Astrocyte of the cerebellum (primary cell): ENCODE measurements around the gene FRMD1.

Experiments
- DNase-seq: peaks from one replicate; pipeline ENCODE4 v3.0.0-alpha.2; 2011; ENCODE audit warnings: low read depth
- H3K4me3 ChIP-seq: 2 replicates; pipeline ENCODE4 v1.5.1; 2011; ENCODE audit warnings: mild to moderate bottlenecking, low read depth, low read length, moderate library complexity
- in situ Hi-C: cut with HindIII; loops from 2 replicates; pipeline ENCODE4 v1.10.0; 2017; ENCODE audit warnings: low sequenced_read_pairs
- TF ChIP-seq, protein P1 (sequence below): IDR thresholded peaks from 2 replicates; pipeline ENCODE4 v1.5.1; 2012; ENCODE audit warnings: low read length, low read depth, moderate library complexity, mild to moderate bottlenecking; ENCODE audit errors: missing control alignments

The FRMD1 gene

DNA sequence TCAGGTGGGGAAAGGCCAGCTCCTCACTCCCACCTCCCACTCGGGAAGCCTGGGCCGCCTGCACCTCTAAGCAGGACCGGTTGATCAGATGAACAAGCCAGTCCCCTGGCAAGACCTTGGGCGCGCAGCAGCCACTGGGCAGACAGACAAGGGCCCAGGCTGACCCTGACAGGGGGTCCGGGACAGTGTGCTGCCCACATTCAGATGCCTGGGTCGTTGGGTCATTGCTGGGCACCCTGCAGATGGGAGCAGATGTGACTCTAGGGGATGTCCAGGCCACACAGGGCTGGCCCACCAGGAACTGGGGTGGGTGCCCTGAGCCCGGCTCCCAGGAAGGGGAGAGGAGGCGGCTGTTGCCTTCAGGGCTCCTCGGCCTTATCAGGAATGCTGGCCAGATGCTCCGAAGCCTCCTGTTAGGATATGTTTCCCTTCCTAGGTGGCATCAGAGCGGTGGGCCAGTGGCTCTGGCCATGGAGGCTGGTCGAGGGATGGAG lies 17.3 kb upstream of the FRMD1 start:
- no peak overlapping the region for H3K4me3 ChIP-seq
- TF ChIP-seq, protein P1, sequence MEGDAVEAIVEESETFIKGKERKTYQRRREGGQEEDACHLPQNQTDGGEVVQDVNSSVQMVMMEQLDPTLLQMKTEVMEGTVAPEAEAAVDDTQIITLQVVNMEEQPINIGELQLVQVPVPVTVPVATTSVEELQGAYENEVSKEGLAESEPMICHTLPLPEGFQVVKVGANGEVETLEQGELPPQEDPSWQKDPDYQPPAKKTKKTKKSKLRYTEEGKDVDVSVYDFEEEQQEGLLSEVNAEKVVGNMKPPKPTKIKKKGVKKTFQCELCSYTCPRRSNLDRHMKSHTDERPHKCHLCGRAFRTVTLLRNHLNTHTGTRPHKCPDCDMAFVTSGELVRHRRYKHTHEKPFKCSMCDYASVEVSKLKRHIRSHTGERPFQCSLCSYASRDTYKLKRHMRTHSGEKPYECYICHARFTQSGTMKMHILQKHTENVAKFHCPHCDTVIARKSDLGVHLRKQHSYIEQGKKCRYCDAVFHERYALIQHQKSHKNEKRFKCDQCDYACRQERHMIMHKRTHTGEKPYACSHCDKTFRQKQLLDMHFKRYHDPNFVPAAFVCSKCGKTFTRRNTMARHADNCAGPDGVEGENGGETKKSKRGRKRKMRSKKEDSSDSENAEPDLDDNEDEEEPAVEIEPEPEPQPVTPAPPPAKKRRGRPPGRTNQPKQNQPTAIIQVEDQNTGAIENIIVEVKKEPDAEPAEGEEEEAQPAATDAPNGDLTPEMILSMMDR, result no peak
- DNase-seq, result no peak
- in situ Hi-C loops, result no loop called here

DNA sequence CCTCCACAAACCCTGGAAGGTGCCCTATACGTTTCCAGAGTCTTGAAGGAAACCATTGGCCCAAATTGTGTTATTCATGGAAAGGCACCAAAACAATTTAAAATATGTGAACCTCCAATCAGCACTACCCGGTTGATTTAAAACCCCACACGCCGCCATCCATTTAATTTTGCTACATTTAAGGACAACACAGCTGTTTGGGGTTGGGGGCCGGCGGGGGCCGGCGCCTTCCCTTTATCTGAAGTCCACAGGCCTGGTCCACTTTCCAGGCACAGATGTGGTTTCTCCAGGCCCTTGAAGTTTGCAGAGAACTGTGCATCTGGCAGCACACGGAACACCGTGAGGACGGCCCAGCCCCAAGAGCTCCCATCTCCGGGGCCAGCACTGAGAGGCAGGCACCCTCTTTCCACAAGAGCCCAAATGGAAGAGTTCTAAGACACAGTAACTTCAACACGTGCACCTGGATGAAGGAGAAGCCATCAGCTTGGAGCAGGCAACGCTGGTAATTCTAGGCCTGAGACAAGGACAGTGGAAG lies 16.8 kb upstream of the FRMD1 start:
- H3K4me3 ChIP-seq, result no peak overlapping the region
- DNase-seq, result no peak
- TF ChIP-seq, protein P1, result no peak
- in situ Hi-C loops, result no loop called here

DNA sequence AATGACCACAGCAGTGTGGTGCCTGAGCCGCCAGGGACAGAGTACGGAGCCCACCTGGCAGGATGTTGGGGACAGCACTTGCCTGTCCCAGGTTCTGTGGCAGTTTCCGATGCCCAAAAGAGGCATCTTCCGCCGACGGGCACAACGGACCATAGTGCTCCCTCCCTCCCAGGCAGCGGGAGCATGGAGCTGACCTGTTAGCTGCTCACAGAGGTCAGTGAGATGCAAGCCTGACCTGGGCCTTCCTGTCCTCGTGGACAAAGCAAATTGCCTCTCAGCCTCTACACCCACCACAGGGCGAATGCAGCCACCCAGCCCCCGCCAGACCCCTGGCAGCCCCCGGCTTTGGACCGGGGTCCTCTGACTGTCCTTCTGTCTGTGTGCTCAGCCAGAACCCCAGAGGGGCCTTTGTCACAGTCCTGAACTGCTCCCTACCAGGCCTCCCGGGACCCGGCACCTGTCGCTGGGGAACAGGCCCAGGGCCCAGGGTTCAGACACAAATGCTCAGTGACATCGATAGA lies 16.2 kb upstream of the FRMD1 start:
- in situ Hi-C loops, result no loop called here
- no peak for DNase-seq
- no peak overlapping the region for H3K4me3 ChIP-seq
- TF ChIP-seq, protein P1, result no peak

DNA sequence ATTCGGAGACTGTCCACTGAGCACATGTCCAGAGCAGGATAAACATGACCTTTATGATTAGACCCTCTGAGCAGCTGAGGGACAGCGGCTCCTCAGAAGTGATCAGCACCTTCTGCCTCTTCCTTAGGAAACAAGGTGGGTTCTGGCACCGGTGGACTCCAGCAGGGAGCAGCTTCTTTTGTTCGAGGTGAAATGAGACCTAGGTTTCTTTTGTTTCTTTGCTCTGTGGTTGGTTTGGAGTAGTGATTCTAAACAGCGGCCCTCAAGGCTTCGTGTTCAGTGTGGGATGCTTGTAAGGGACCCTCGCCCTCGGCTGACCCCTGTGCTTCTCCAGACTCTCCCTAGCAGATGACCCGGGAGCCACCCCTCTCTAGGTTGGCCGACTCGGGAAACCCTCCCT lies 14.6 kb upstream of the FRMD1 start:
- in situ Hi-C loops, result no loop called here
- TF ChIP-seq, protein P1, result no peak
- H3K4me3 ChIP-seq, result no peak overlapping the region
- DNase-seq, result no peak

DNA sequence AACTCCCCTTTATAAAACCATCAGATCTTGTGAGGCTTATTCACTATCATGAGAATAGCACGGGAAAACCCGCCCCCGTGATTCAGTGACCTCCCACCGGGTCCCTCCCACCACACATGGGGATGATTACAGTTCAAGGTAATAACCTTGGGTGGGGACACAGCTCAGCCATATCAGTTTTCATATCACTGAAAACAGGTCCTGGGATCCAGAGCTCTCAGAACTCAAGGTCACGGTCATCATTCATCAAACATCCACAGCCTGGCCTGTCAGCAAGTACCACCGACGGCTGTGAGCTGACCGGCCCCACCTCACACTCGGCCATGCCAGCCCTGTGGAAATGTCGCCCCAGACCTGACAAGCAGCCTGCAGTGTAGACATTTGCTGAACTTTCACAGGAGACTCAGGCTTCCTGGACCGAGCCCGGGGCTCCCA lies 14.1 kb upstream of the FRMD1 start:
- in situ Hi-C loops, result no loop called here
- TF ChIP-seq, protein P1, result no peak
- no peak for DNase-seq
- H3K4me3 ChIP-seq, result no peak overlapping the region

DNA sequence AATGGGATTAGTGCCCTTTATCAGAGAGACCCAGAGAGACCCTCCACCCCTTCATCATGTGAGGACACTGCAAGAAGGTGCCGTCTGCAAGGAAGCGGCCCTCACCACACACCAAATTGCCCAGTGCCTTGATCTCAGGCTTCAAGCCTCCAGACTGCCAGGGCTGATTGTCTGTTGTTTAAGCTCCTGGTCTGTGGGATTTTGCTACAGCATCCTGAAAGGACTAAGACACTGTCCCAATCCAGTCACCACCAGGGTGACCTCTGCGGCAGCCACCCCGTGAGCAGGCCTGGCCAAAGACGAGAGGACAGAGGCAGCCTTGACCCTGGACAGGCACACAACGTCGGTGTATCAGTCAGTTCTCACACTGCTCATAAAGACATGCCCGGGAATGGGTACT lies 13.5 kb upstream of the FRMD1 start:
- in situ Hi-C loops, result no loop called here
- DNase-seq, result no peak
- no peak overlapping the region for H3K4me3 ChIP-seq
- TF ChIP-seq, protein P1, result no peak
